Measurements from ENCODE around the gene PRRG2. TPM values are rescaled to one million over a fixed set of nuclear protein-coding genes. Genes with fewer than 3 reads are reported as not detected.
A peak's percentile ranks its signal among the peaks of the same experiment; 100 is the strongest.

Gene PRRG2
- total RNA-seq, 6 experiments from 2014 or later: 0.33 to 0.69 (median 0.42) TPM

DNA sequence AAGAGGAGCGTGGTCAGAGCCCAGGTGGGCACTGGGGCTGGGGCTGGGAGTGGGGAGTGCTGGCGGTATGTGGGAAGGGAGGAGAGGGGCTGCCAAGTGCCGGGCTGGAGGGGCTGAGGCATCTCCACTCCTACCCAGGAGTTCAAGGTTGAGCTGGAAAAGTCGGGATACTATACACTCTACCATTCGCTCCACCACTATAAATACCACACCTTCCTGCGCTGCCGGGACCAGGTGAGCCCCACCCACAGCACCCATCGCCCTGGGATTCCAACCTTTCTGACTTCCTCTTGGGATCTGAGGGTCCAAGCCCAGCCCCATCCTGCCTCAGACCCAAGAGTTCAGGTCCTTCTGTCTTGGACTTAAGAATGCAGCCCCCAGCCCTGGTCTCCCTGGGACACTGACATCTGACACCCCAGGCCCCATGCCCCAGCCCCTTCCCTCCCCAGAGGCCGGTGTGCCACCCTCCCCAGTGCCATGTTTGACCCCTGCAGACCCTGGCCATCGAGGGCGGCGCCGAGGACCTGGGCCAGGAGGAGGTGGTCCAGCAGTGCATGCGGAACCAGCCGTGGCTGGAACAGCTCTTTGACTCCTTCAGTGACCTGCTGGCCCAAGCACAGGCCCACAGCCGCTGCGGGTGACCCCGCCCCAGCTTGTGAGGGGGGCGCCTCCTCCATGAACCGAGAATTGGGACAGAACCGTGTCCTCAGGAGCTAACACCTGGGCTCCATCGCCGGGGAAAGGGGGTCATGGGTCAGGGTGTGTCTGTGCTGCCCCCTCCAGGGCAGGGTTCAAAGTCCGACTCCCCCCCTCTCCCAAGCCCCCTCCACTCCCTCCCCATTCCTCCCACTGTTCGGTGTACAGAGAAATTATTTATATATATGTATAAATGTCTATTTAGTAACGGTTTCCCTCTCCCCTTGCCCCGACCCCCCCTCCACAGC, 44.1 kb downstream of the PRRG2 start:
- Mint-ChIP-seq H3K4me1 (ENCODE audit: low read depth) (no peaks in the 10 kb centered on the region), H3K9me3 (no peaks in the 10 kb centered on the region), H3K4me3 (no peak overlapping the region), H3K27ac (no peak overlapping the region), H3K27me3 (ENCODE audit: insufficient read depth) (no peaks in the 10 kb centered on the region; the same call in 1 of the 2 replicates), H3K36me3 (ENCODE audit: low read depth) (peaks cover 30% of the 10 kb centered on the region)
- no peak for DNase-seq
- TF ChIP-seq, protein P1, sequence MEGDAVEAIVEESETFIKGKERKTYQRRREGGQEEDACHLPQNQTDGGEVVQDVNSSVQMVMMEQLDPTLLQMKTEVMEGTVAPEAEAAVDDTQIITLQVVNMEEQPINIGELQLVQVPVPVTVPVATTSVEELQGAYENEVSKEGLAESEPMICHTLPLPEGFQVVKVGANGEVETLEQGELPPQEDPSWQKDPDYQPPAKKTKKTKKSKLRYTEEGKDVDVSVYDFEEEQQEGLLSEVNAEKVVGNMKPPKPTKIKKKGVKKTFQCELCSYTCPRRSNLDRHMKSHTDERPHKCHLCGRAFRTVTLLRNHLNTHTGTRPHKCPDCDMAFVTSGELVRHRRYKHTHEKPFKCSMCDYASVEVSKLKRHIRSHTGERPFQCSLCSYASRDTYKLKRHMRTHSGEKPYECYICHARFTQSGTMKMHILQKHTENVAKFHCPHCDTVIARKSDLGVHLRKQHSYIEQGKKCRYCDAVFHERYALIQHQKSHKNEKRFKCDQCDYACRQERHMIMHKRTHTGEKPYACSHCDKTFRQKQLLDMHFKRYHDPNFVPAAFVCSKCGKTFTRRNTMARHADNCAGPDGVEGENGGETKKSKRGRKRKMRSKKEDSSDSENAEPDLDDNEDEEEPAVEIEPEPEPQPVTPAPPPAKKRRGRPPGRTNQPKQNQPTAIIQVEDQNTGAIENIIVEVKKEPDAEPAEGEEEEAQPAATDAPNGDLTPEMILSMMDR (IDR thresholded peaks at IDR 0.05): no peak

GRCh38 chr19:49626226-49626625, 45.1 kb downstream of the PRRG2 start:
- no peaks in the 10 kb centered on the region; the same call in 1 of the 2 replicates for H3K27me3 Mint-ChIP-seq (ENCODE audit: insufficient read depth)
- TF ChIP-seq, protein P1 (IDR thresholded peaks at IDR 0.05): no peak
- H3K4me3 Mint-ChIP-seq: no peak overlapping the region
- no peak overlapping the region for H3K27ac Mint-ChIP-seq
- peaks cover 6% of the 10 kb centered on the region; the same call in 1 of the 2 replicates for H3K4me1 Mint-ChIP-seq (ENCODE audit: low read depth)
- DNase-seq: no peak
- H3K36me3 Mint-ChIP-seq (ENCODE audit: low read depth): peaks cover 35% of the 10 kb centered on the region
- H3K9me3 Mint-ChIP-seq: no peaks in the 10 kb centered on the region

GRCh38 chr19:49629659-49630058, 48.5 kb downstream of the PRRG2 start:
- no peaks in the 10 kb centered on the region; the same call in 1 of the 2 replicates for H3K27me3 Mint-ChIP-seq (ENCODE audit: insufficient read depth)
- no peak overlapping the region for H3K4me3 Mint-ChIP-seq
- TF ChIP-seq, protein P1 (IDR thresholded peaks at IDR 0.05): no peak

DNA sequence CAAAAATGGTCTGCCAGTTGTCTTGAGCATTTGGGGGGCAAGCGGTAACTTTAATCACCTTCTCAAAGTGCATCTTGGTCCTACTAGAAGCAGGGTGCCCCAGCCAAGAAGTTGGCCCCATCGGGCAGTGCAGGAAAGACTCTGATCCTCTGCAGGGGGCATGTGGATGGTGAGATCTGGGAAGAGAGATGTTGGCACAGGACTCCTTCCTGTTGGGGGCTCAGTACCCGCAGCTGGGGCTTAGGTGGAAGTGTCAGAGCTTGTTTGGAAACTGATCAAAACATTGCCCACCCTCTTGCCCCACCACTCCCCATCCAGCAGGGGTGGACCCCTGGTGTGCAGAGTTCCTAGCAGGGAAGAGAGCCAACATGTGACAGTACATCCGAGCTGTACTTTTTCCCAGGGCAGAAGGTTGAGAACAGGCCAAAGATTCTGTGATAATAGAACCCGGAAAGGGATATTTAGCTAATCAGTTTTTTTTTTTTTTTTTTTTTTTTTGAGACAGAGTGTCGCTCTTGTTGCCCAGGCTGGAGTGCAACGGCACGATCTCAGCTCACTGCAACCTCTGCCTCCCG, 50.0 kb downstream of the PRRG2 start:
- H3K27ac Mint-ChIP-seq: peak overlapping the region; percentile 52; the same call in 1 of the 2 replicates
- no peak for DNase-seq
- H3K36me3 Mint-ChIP-seq (ENCODE audit: low read depth): peaks cover 19% of the 10 kb centered on the region
- peaks cover 10% of the 10 kb centered on the region for H3K4me1 Mint-ChIP-seq (ENCODE audit: low read depth)
- H3K9me3 Mint-ChIP-seq: no peaks in the 10 kb centered on the region
- no peak overlapping the region for H3K4me3 Mint-ChIP-seq
- H3K27me3 Mint-ChIP-seq (ENCODE audit: insufficient read depth): no peaks in the 10 kb centered on the region; the same call in 1 of the 2 replicates
- TF ChIP-seq, protein P1 (IDR thresholded peaks at IDR 0.05): no peak

More at GRCh38 chr19:49629659-49630058, 48.5 kb downstream of the PRRG2 start:
- peaks cover 19% of the 10 kb centered on the region for H3K36me3 Mint-ChIP-seq (ENCODE audit: low read depth)
- peaks cover 6% of the 10 kb centered on the region; the same call in 1 of the 2 replicates for H3K4me1 Mint-ChIP-seq (ENCODE audit: low read depth)
- no peak for DNase-seq
- H3K9me3 Mint-ChIP-seq: no peaks in the 10 kb centered on the region
- H3K27ac Mint-ChIP-seq: peak overlapping the region; percentile 2; the same call in 1 of the 2 replicates

DNA sequence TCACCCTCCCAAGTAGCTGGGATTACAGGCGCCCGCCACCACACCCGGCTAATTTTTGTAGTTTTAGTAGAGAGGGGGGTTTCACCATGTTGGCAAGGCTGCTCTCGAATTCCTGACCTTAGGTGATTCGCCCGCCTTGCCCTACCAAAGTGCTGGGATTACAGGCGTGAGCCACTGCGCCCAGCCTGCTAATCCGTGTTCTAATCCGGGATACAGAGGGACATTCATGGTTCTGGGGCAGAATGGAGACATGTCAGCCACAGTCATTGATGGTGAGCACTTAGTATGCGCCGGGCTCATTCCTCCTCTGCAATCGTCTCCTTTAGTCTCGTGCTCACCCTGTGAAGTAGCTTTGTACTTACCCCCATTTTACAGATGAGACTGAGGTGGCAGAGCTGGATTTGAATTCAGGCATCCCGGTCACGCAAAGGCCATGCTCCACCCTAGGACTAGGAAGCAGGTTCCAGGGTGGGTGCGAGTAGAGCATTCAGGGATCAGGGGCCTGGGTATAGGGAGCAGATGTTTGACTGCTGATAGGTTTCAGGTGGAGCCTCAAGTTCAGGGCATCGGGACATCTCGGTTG, 50.6 kb downstream of the PRRG2 start:
- no peak overlapping the region for H3K27ac Mint-ChIP-seq
- peaks cover 13% of the 10 kb centered on the region for H3K4me1 Mint-ChIP-seq (ENCODE audit: low read depth)
- H3K27me3 Mint-ChIP-seq (ENCODE audit: insufficient read depth): no peaks in the 10 kb centered on the region; the same call in 1 of the 2 replicates
- TF ChIP-seq, protein P1 (IDR thresholded peaks at IDR 0.05): no peak
- H3K4me3 Mint-ChIP-seq: no peak overlapping the region
- no peak for DNase-seq
- no peaks in the 10 kb centered on the region for H3K9me3 Mint-ChIP-seq
- peaks cover 19% of the 10 kb centered on the region for H3K36me3 Mint-ChIP-seq (ENCODE audit: low read depth)

All from HFFc6 (cell line).